ENCODE data around the gene FBXO46.

DNA sequence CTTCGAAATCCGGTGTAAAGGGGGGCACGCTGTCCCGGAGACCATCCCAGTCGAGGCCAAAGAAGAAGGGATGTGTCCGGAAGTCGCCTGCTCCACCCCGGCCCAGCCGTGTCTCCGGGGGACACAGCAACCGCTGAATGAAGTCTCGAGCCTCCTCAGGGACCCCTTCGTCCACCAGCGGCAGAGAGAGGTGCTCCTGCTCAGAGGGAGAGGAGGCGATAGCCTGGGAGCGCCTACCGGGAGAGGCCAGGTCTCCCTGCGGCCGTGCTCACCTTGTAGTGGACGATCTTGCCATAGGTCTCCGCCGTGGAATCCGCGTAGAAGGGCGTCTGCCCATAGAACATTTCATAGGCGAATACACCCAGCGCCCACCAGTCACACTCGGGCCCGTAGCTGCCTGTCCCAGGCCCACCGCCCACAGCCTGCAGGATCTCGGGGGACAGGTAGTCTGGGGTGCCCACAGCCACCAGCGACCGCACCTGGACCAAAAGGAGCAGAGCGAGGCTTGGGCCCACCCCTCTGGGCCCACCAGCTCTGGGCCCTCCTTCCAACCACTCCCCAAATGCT lies 46.8 kb upstream of the FBXO46 start:
- TF ChIP-seq, protein P1, sequence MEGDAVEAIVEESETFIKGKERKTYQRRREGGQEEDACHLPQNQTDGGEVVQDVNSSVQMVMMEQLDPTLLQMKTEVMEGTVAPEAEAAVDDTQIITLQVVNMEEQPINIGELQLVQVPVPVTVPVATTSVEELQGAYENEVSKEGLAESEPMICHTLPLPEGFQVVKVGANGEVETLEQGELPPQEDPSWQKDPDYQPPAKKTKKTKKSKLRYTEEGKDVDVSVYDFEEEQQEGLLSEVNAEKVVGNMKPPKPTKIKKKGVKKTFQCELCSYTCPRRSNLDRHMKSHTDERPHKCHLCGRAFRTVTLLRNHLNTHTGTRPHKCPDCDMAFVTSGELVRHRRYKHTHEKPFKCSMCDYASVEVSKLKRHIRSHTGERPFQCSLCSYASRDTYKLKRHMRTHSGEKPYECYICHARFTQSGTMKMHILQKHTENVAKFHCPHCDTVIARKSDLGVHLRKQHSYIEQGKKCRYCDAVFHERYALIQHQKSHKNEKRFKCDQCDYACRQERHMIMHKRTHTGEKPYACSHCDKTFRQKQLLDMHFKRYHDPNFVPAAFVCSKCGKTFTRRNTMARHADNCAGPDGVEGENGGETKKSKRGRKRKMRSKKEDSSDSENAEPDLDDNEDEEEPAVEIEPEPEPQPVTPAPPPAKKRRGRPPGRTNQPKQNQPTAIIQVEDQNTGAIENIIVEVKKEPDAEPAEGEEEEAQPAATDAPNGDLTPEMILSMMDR (conservative IDR thresholded peaks at IDR 0.05; ENCODE audit: low read depth, low read length), result no peak
- TF ChIP-seq MAZ (IDR thresholded peaks at IDR 0.05; ENCODE audit: borderline replicate concordance, low read depth, low read length), result no peak
- no peak for TF ChIP-seq POLR2A (IDR thresholded peaks at IDR 0.05; ENCODE audit: low read depth, low read length)
- no peak for TF ChIP-seq RAD21 (IDR thresholded peaks at IDR 0.05; ENCODE audit: low read length)
- TF ChIP-seq CEBPB (IDR thresholded peaks at IDR 0.05; ENCODE audit: low read depth, low read length), result no peak

Measured in IMR-90 (cell line).